ENCODE data around the gene ATP1A2. TPM values are rescaled to one million over a fixed set of nuclear protein-coding genes. Genes with fewer than 3 reads are reported as not detected.
"Not testable (repeated sequence)": the region's sequence is repeated elsewhere in the genome, so short reads cannot be mapped to it uniquely, and the experiment has no call there.

The ATP1A2 gene
- total RNA-seq, 1 experiment from 2014 or later, result 0.15 TPM

DNA sequence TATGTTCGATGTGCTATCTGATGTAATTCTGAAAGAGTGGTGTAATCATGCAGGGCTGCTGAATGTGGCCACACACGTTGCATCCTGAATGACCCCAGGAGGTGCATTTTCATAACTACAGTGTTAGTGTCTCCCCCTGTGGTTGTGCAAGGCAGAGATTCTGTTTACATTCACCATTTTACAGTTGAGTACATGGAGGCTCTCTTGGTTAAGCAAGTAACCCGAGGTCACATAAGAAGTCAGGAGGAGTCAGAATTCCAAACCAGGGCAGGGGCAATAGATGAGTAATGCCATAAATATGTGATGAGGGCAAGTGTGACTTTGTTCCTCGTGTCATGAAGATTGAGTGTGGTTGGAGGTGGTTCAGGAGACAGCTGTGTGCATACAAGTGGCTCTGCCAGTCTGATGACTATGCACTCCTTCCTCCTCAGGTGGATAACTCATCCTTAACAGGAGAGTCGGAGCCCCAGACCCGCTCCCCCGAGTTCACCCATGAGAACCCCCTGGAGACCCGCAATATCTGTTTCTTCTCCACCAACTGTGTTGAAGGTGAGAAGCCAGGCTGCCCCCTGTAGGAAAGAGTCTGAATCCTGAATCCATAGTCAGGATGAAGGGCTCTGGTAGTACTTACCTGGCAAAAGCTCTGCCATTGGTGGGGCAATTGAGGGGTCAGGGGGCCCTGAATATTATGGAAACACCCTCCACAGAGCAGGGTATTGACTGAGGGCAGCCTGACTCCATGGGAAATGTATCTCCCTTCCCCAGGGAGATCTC lies 9.3 kb downstream of the ATP1A2 start:
- BruUV-seq (replicated peaks), result no TSS peak
- DNase-seq (ENCODE audit: low read depth, low spot score) (peak; percentile 82), ATAC-seq (peak; percentile 57)
- Histone ChIP-seq H3K4me3 (ENCODE audit: low read depth in 2 of 2, low read length in 2 of 2) (no peak overlapping the region), H3K9me3 (ENCODE audit: control insufficient read depth, insufficient read depth, low read depth, low read length) (no peaks in the 10 kb centered on the region), H3K36me3 (ENCODE audit: control insufficient read depth, insufficient read depth, low read length) (no peaks in the 10 kb centered on the region), H3K27me3 (ENCODE audit: control insufficient read depth, insufficient read depth, low read length) (no peaks in the 10 kb centered on the region), H3K27ac (ENCODE audit: low read length) (no peak overlapping the region), H3K4me1 (ENCODE audit: control insufficient read depth, insufficient read depth, low read length) (no peaks in the 10 kb centered on the region)
- POLR2A ChIA-PET, result no interaction called here
- TF ChIP-seq SIN3A (IDR thresholded peaks at IDR 0.05; ENCODE audit: borderline replicate concordance, insufficient read depth, low read depth, low read length), result no peak
- TF ChIP-seq, protein P1, sequence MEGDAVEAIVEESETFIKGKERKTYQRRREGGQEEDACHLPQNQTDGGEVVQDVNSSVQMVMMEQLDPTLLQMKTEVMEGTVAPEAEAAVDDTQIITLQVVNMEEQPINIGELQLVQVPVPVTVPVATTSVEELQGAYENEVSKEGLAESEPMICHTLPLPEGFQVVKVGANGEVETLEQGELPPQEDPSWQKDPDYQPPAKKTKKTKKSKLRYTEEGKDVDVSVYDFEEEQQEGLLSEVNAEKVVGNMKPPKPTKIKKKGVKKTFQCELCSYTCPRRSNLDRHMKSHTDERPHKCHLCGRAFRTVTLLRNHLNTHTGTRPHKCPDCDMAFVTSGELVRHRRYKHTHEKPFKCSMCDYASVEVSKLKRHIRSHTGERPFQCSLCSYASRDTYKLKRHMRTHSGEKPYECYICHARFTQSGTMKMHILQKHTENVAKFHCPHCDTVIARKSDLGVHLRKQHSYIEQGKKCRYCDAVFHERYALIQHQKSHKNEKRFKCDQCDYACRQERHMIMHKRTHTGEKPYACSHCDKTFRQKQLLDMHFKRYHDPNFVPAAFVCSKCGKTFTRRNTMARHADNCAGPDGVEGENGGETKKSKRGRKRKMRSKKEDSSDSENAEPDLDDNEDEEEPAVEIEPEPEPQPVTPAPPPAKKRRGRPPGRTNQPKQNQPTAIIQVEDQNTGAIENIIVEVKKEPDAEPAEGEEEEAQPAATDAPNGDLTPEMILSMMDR (IDR thresholded peaks at IDR 0.05), result no peak
- TF ChIP-seq TCF7L2 (IDR thresholded peaks at IDR 0.05; ENCODE audit: low read depth, low read length), result no peak
- TF ChIP-seq, protein P2, sequence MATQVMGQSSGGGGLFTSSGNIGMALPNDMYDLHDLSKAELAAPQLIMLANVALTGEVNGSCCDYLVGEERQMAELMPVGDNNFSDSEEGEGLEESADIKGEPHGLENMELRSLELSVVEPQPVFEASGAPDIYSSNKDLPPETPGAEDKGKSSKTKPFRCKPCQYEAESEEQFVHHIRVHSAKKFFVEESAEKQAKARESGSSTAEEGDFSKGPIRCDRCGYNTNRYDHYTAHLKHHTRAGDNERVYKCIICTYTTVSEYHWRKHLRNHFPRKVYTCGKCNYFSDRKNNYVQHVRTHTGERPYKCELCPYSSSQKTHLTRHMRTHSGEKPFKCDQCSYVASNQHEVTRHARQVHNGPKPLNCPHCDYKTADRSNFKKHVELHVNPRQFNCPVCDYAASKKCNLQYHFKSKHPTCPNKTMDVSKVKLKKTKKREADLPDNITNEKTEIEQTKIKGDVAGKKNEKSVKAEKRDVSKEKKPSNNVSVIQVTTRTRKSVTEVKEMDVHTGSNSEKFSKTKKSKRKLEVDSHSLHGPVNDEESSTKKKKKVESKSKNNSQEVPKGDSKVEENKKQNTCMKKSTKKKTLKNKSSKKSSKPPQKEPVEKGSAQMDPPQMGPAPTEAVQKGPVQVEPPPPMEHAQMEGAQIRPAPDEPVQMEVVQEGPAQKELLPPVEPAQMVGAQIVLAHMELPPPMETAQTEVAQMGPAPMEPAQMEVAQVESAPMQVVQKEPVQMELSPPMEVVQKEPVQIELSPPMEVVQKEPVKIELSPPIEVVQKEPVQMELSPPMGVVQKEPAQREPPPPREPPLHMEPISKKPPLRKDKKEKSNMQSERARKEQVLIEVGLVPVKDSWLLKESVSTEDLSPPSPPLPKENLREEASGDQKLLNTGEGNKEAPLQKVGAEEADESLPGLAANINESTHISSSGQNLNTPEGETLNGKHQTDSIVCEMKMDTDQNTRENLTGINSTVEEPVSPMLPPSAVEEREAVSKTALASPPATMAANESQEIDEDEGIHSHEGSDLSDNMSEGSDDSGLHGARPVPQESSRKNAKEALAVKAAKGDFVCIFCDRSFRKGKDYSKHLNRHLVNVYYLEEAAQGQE (IDR thresholded peaks at IDR 0.05; ENCODE audit: insufficient read depth in 1 of 2, low read depth in 2 of 2, low read length in 1 of 2), result no peak
- TF ChIP-seq POLR2AphosphoS5 (IDR thresholded peaks at IDR 0.05; ENCODE audit: low read depth, low read length), result no peak
- in situ Hi-C loops (cut with HindIII; ENCODE audit: low pct_unique_long_range_greater_than_20kb, low sequenced_read_pairs), result no loop called here
- CTCF ChIA-PET, result no interaction called here
- intact Hi-C loops (cut with micrococcal nuclease; ENCODE audit: unreplicated experiment), result no loop called here

DNA sequence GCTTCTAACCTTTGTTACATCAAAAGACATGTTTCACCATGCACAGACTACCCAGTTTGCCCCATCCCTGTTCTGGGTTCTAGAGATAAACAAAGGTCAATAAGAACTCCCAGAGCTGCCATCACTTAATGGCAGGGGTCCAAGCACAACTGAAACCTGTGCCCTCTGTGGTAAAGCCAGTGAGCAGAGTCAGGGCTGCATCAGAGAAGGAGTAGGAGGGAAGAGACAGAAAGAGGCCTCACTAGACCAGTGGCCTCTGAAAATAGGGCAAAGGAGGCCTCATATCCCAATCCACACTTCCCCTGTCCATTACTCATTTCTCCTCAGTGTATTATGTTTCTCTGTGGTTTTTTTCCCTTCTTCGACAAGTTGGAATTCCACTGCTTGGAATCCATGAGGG lies 10.2 kb downstream of the ATP1A2 start:
- no peaks in the 10 kb centered on the region for H3K4me1 ChIP-seq (ENCODE audit: control insufficient read depth, insufficient read depth, low read length)
- in situ Hi-C loops (cut with HindIII; ENCODE audit: low pct_unique_long_range_greater_than_20kb, low sequenced_read_pairs) (no loop called here), intact Hi-C loops (cut with micrococcal nuclease; ENCODE audit: unreplicated experiment) (no loop called here)
- H3K4me3 ChIP-seq (ENCODE audit: low read depth in 2 of 2, low read length in 2 of 2), result no peak overlapping the region
- TF ChIP-seq SIN3A (IDR thresholded peaks at IDR 0.05; ENCODE audit: borderline replicate concordance, insufficient read depth, low read depth, low read length), result no peak
- TF ChIP-seq POLR2AphosphoS5 (IDR thresholded peaks at IDR 0.05; ENCODE audit: low read depth, low read length), result no peak
- TF ChIP-seq, protein P2 (IDR thresholded peaks at IDR 0.05; ENCODE audit: insufficient read depth in 1 of 2, low read depth in 2 of 2, low read length in 1 of 2), result no peak
- TF ChIP-seq, protein P1 (IDR thresholded peaks at IDR 0.05), result no peak
- no peak for TF ChIP-seq TCF7L2 (IDR thresholded peaks at IDR 0.05; ENCODE audit: low read depth, low read length)
- ATAC-seq (no peak), DNase-seq (ENCODE audit: low read depth, low spot score) (no peak)
- no peaks in the 10 kb centered on the region for H3K27me3 ChIP-seq (ENCODE audit: control insufficient read depth, insufficient read depth, low read length)
- BruUV-seq (replicated peaks), result no TSS peak
- POLR2A ChIA-PET, result no interaction called here
- CTCF ChIA-PET, result no interaction called here
- no peaks in the 10 kb centered on the region for H3K9me3 ChIP-seq (ENCODE audit: control insufficient read depth, insufficient read depth, low read depth, low read length)
- no peak overlapping the region for H3K27ac ChIP-seq (ENCODE audit: low read length)
- H3K36me3 ChIP-seq (ENCODE audit: control insufficient read depth, insufficient read depth, low read length), result no peaks in the 10 kb centered on the region

DNA sequence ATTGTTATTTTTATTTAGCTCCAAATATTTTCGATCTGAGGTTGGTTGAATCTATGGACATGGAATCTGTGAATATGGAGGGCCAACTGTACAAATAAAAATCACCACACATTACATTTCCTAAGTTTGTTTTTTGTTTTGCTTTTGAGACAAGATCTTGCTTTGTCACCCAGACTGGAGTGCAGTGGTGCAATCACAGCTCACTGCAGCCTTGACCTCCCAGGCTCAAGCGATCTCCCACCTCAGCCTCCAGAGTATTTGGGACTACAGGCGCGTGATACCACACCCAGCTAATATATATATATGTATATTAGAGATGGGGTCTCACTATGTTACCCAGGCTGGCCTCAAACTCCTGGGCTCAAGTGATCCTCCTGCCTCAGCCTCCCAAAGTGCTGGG lies 10.8 kb downstream of the ATP1A2 start:
- BruUV-seq (replicated peaks); ATAC-seq; H3K27ac ChIP-seq (ENCODE audit: low read length); in situ Hi-C loops (cut with HindIII; ENCODE audit: low pct_unique_long_range_greater_than_20kb, low sequenced_read_pairs); intact Hi-C loops (cut with micrococcal nuclease; ENCODE audit: unreplicated experiment); H3K36me3 ChIP-seq (ENCODE audit: control insufficient read depth, insufficient read depth, low read length); H3K9me3 ChIP-seq (ENCODE audit: control insufficient read depth, insufficient read depth, low read depth, low read length); H3K4me1 ChIP-seq (ENCODE audit: control insufficient read depth, insufficient read depth, low read length); DNase-seq (ENCODE audit: low read depth, low spot score); POLR2A ChIA-PET; CTCF ChIA-PET; H3K4me3 ChIP-seq (ENCODE audit: low read depth in 2 of 2, low read length in 2 of 2); H3K27me3 ChIP-seq (ENCODE audit: control insufficient read depth, insufficient read depth, low read length): not testable (repeated sequence)

Measured in Panc1 (cell line).